NCI-H460 (cell line): ENCODE data around the gene CMTM3. TPM values are rescaled to one million over a fixed set of nuclear protein-coding genes. Genes with fewer than 3 reads are reported as not detected.
"Not testable (repeated sequence)": the region's sequence is repeated elsewhere in the genome, so short reads cannot be mapped to it uniquely, and the experiment has no call there.

Source experiments
- DNase-seq: peaks from one replicate; pipeline ENCODE4 v3.0.0-alpha.2; 2016; ENCODE audit warnings: low read depth; ENCODE audit errors: extremely low read depth
- total RNA-seq: library from RNA; depleted of rRNA; stranded (reverse); fragments of >200 nt; shearing (Covaris generic); gene quantifications from 2 replicates; pipeline ENCODE4 v1.2.3, GENCODE V29; 2014

Gene CMTM3
- total RNA-seq, 1 experiment from 2014 or later, result 35.7 TPM

DNA sequence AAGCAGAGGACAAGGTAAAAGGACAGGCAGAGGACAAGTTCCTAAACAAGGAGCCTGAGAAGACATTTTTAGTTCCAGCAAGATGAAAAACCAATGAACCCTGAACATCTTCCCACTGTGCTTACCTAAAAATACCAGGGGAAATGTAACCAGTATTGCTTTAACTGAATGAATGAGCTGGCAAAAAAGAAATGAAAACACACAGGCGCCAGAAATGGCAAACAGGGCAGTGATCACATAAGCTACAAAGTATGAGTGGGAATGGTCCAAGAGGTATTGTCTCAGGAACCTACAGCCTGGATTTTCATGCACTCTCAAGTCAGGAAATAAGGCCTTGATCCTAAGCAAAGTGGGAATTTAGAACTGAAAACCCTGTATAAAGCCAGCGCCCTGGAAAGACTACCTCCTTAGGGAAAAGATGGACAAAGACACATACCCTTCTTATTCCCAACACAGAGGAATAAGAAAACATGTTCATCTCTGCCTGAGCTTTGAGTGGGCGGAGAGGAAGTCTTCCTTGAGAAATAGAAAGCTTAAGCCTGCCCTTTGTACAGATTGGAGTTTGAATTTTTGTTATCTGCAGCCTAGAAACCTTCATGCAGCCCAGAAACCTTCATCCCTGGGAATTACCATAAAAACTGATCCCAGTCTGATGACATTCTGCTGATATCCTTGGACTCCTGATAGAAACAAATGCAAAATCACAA is 23.1 kb upstream of the CMTM3 start:
- no peak for DNase-seq

DNA sequence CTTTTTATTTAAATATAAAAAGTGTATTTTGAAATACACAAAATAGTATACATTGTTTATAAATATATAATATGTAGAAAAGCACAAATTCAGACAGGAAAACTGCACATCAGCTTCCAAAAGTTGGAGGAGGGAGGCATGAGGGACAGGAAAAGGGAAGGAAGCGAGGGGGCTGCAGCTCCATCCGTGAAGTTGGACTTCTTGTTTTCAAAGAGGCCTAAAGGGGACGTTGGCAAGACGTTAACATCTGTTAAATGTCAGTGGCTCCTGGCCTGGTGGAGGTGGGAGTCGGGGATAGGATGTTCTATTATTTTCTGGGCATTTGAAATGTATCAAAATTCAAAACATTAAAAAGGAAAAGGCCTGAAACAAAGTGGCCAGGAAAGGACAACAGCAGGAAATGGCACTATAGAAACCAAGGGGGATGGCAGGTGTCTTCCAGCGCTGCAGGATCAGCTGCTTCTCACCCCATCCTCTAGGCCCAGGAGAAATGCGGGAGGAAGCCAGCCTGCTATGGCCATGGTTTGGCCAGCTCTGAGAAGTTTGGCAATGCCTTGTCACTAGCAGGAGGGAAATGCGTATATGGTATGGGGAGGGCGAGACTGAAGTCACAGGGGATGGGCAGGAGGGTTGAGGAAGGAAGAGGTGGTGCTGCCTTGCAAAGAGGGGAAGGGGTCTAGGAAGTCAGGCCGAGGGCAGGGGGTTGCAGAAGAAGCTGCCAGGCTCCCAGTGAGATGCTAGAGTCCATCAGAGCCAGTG is 18.8 kb upstream of the CMTM3 start:
- DNase-seq, result no peak

DNA sequence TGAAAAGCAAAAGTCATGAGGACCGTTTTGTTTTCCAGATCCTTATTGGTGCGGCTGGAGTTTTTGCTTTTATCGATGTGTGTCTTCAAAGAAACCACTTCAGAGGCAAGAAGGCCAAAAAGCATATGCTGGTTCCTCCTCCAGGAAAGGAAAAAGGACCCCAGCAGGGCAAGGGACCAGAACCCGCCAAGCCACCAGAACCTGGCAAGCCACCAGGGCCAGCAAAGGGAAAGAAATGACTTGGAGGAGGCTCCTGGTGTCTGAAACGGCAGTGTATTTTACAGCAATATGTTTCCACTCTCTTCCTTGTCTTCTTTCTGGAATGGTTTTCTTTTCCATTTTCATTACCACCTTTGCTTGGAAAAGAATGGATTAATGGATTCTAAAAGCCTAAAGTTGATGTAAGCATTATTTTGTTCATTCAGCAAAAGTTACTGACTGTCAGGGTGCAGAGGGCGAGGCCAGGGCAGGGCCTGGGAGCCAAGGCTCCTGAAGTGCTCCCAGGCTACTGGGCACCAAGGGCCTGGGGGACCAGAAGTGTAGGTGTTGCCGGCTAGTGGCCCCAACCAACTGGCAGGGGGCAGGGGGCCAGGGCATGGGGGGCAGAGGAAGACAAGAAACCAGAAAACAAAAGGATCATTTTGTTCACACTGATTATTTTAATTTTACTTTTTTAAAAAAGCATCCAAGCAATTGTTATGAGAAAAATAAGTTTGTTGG is 16.5 kb upstream of the CMTM3 start:
- DNase-seq, result no peak

DNA sequence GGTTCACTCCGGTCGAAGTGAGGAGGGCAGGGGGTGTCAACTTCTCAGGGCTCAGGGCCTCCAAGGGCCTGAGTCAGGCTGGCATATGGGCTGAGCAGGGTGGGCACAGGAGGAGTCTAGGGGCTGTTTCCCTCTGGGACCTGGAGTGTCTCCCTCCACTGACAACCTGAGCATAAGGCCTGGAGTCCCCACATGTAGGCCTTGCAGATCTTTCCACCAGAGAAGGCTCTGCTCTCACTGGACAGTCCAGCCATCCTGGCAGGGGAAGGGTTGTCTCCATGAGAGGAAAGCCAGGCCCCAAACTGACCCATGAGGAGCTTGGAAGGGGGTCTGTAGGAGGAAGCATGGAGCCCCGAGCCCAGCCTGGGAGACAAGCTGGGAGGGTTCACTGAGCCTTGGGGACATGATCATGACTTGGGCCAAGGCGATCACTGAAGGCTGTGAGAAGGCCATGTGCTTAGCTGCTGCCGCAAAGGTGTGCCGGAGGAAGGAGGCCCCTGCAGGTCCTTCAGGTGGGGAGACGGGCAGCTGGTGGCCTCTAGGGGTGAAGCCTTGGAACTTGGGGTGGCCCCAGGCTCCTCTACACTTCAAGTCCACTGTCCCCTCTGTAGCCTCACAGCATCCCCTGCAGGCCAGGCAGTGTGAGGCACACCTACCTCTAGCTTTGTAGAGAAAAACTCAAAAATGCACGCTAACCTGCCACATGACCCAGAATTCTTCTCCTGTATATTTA is 15.4 kb upstream of the CMTM3 start:
- no peak for DNase-seq

DNA sequence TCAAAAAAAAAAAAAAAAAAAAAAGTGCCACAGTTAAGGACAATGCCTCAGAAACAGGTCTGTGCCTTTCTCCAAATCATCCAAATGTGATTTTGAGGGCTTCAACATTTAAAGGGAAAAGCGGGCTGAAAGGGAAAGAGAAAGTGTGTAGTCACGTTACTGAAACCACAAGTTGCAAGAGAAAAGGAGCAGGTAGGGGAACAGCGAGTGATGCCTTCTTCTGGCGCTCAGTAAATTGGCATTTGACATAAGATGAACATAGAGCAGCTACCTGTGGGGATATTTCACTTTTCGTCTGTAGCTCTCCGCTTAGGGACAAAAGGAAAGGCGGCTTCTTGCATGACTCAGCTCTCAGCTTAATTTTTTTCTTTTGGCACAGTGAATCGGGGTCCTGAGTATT is 14.2 kb upstream of the CMTM3 start:
- no peak for DNase-seq

DNA sequence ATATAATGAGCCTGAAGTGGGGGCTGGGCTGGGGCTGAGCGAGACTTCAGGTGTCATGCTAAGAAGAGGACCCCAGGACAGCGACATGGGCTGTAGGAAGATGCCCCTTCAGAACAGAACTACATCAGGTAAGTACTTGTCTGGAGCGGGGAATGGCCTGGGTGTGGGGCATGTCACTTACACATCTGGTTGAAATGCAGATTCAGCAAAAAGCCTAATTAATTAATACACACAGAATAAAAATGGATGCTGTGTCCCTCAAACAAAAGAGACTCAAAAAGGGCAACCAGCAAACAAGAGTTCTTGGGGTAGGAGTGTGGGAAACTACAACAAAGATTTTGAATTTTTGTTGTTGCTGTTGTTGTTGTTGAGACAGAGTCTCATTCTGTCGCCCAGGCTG is 13.5 kb upstream of the CMTM3 start:
- DNase-seq, result no peak

DNA sequence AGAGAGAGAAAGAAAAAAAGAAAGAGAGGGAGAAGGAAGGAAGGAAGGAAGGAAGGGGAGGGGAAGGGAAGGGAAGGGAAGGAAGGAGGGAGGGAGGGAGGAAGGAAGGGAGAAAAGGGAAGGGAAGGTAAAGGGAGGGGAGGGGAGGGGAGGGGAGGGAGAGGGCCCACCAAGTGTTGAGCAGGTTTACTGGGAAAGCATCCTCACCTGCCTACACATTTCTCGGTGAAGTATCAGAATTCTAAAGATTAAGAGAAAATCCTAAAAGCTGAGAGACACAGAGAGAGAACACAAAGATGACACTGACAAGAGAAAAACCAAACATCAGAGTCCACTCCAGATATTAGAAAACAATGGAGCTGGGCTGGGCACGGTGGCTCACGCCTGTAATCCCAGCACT is 12.3 kb upstream of the CMTM3 start:
- DNase-seq, result no peak

DNA sequence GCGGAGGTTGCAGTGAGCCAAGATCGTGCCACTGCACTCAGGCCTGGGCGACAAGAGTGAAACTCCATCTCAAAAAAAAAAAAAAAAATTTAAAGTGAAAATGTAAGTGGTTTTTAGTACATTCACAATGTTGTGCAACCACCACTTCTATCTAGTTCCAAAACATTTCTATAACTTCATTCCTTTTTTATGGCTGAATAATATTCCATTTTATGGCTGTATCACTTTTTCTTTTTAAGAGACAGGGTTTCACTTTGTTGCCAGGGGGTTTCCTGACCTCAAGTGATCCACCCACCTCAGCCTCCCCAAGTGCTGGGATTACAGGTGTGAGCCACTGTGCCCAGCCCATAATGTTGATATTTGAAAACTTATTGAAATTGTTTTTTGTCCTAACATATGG is 11.7 kb upstream of the CMTM3 start:
- no peak for DNase-seq

DNA sequence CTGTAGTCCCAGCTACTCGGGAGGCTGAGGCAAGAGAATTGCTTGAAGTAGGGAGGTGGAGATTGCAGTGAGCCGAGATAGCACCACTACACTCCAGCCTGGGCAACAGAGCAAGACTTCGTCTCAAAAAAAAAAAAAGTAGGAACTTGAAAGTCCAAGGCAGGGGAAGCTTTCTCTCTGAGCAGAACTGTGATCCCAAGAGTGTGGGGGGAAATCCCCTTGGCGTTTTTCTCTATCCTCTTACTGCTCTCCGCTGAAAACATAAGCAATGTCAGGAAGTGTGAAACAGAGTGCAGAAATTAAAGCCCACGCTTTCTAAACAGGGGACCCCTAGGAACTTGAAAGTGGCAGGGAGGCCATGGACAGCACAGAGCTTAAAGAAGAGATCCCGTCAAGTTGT is 9.8 kb upstream of the CMTM3 start:
- DNase-seq, result no peak

DNA sequence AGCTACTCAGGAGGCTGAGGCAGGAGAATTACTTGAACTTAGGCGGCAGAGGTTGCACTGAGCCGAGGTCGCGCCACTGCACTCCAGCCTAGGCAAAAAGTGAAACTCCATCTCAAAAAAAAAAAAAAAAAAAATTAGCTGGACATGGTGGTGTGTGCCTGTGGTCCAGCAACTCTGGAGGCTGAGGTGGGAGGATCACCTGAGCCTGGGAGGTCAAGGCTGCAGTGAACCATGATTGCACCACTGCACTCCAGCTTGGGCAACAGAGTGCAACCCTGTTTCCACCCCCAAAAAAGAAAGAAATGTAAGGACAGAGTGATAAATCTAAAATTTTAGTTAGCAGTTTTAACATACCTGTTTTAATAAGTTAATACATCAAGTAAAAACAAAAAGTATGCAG is 7.9 kb upstream of the CMTM3 start:
- not testable (repeated sequence) for DNase-seq

DNA sequence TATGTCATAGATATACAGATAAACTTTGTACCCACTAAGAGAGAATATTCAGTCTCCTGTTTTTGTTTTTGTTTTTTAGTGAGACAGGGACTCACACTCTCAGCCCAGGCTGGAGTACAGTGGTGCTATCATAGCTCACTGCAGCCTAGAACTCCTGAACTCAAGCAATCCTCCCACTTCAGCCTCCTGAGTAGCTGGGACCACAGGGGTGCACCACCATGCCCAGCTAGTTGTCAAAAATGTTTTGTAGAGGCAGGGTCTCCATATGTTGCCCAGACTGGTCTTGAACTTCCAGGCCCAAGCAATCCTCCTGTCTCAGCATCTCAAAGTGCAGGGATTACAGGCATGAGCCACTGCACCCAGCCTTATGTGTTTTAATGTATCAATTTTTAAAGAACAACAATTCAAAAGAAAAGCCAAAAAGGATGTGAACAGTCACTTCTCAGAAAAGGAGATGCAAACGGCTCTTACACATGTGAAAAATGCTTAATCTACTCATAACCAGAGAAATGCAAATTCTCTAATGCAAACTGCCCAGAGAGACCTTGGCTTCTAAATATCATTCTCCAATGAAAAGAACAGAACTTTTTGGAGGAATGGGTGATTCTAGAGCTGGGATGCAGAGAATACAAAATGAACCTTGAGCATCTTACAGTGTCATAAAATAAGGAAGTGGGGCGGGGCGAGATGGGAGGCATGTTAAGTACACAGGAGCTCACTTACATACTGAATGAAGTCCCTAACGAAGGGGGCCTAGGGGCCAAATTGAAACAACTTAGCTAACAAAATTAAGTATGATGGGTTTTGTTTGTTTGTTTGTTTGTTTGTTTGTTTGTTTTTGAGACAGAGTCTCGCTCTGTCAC is 7.3 kb upstream of the CMTM3 start:
- DNase-seq, result no peak

DNA sequence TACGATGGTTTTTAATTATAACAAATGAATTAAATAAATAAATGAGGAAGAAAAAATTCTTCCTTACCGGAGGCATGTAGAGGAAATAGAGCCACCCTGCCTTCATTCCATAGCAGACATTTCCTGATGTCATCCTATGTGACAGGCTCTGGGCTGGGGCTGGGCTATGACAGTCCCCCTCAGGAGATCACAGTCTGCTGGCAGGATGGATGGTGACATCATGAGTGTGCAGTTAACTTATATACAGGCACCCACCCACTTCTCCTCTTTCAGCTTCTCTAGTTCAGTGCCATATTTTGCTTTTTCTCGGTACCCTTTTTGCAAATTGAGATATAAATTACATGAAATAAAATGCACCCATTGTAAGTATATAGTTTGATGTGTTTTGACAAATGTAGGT is 6.4 kb upstream of the CMTM3 start:
- DNase-seq, result no peak

DNA sequence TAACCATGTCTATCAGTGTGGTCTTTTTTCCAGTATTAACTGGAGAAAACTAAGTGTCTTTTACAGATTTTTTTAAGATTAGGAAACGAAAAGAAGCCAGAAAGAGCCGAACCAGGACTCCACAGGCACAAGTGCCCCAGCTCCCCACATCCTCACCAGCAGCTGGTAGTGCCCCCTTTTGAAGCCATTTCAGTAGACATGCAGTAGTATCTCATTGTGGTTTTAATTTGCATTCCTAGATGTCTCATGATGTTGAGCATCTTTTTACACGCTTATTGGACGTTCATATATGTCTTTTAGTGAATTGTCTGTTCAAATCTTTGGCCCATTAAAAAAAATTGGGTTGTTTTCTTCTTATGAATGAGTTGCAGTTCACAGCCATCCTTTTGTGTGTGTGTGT is 4.8 kb upstream of the CMTM3 start:
- DNase-seq, result no peak

DNA sequence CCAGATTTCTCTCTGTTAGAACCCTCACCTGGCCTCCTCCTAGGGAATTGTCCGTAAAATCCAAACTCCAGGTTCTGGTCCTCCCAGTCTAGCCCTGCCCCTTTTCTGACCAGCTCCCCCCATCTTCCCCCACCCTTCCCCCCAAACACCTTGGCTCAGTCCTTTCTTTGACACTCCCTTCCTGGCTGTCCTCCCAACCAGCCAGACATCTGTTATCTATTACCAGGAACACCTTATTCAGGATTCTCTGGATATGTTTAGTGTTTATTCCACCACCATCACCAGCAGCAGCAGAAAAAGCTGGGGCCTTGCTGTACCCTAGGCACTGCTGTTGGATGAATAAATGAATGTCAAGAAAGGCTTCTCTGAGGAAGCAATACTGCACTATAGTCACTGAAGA is 4.0 kb upstream of the CMTM3 start:
- DNase-seq, result no peak

DNA sequence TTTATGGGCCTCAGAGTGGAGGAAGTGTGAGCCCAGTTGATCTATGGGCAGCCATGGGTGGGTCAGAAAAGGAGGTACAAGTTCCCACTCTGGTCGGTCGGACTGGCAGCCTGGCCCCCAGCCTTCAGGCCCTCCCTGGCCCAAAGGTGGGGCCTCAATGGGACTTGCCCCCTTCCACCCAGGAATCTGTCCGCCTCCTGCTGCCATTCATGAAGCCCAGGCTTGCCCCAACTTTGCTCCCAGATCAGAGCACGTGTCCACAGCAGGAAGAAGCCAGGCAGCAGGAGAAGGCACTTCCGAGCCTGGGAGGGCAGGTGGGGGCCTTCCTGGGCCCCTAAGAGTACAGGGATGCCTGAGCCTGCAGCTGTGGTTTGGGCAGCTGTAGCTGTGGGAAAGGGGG is 3.0 kb upstream of the CMTM3 start:
- no peak for DNase-seq

DNA sequence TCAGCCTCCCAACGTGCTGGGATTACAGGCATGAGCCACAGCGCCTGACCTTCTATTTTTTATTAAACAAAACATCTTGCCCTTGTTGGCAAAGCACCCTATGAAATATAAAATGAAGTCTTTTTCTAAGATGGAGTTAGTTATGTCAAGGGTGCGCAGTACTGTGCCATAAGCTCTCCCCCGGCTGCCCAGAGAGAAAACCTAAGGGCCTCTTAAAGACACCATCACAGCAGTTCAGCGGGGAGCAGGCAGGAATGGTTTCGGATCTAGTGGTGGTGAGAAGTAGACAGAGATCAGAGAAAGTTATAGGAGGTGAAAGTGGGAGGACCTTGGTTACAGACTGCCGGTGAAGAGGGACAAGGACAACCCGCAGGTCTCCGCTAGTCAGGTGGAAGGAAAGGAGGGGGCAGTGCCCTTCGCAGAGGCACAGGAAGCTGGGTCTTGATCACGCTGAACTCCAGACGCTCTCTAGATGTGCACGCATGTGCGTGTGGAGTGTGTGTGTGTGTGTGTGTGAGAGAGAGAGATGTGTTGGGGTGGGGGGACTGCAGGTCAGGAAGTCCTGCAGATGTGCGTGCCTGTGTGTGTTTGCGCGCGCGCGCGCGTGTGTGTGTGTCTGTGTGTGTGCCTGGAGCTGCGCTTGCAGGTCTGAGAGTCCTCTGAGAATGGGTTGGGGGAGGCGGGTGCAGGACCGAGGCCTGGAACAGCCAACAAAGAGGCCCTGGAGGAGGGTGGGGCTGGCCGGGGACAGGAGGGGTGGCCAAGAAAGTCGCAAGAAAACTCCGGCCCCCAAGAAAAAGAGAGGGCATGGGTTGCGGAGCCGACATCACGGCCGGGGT is 748 bp upstream of the CMTM3 start:
- no peak for DNase-seq

DNA sequence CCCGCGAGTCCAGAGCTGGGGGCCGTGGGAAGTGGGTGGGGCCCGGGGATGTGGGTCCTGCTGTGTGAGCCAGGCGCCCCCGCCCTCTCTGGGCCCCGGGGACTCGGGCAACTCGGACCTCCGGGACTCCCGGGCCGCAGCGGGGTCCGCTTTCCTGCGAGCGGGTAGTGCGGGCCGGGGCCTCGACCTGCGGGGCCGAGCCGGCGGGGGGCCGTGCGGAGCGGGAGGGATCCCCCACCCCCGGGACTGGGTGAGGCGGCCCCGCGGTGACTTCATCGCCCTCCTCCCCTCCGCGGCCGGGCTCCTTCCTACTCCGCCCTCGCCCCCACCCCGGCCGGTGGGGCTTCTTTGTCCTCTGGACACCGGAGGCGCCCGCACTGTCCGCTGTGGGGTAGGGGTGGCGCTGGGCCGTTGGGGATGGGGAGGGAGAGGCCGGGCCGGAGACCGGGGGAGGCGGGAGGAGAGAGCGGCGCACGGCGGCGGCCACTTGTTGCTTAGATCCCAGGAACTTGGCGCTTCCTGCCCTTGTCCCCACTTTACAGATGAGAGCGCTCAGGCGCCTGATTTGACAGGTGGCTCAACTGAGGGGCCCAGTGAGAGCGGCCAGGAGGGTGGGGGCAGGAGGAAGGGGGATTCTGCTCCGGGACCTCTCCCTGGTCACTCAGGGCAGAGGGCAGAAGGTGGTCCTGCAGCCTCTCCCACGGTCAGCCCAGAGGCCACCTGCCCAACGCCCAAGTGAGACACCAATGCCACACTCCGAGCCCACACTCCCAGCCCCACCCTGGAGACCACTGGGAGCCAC is 874 bp downstream of the CMTM3 start:
- no peak for DNase-seq

DNA sequence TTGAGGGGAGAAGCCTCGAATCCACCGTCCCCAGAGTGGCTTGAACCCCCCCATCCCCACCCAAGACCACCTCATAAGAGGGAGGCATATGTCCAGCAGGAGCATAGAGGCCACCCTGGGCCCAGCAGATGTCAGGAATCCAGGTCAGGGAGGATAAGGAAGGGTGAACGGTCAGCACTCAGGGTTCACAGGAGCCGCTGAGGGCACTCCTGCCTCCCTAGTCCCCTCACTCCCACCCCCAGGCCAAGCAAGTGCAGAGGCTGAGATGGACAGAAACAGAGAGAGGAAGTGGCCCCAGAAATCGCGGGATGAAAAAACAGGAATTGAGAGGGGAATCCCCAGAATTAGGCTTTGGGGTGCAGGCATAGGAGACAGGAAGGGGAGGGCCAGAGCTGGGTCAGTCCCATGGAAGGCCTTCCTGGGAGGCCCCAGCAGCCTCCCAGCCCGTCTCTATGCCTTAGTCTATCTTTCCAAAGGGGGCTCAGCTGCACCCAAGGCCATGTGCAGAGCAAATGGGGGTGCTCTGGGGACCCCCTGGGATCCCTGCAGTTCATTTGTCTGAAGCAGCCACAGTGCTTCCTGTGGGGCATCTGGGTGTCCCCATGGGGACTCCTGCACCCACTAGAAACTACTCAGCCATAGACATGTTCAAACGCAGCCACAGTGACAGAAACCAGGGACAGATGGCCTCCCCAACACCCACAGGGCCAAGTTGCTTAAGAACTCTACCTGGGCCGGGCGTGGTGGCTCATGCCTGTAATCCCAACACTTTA is 1.7 kb downstream of the CMTM3 start:
- DNase-seq, result no peak
